ENCODE results near the gene RACGAP1. TPM values are rescaled to one million over a fixed set of nuclear protein-coding genes. Genes with fewer than 3 reads are reported as not detected.

Gene RACGAP1
- total RNA-seq (2022; extraction: Qiagen RNA extraction), result 73.6 to 87.2 TPM (median 78.7 TPM) in 5 replicates

GRCh38 chr12:50025187-50026059, at the start of gene RACGAP1:
Gene RACGAP1 (minus strand): TSS chr12:50025494. CDS start chr12:50016715, 8,779 bp downstream.

GRCh38 chr12:50057000-50057841, 31.9 kb upstream of the RACGAP1 start, which contains the start of gene ASIC1:
Gene ASIC1 (plus strand): TSS chr12:50057596. CDS start chr12:50058767, 1,171 bp downstream.

GRCh38 chr12:49972641-49973360, 52.5 kb downstream of the RACGAP1 start, which contains the start of gene AQP6:
Gene AQP6 (plus strand): TSS chr12:49972947. CDS start chr12:49973174, 227 bp downstream.

GRCh38 chr12:49961111-49961922, 64.0 kb downstream of the RACGAP1 start, which contains the start of gene AQP5:
Gene AQP5 (plus strand): TSS chr12:49961872. CDS start chr12:49962018, 146 bp downstream.

GRCh38 chr12:49950273-49951251, 74.7 kb downstream of the RACGAP1 start, which contains the start of gene AQP2:
Gene AQP2 (plus strand): TSS chr12:49950737. CDS start chr12:49950831, 94 bp downstream.

Other genes starting within 250 kb of the RACGAP1 start
- 6.8 to 10.4 TPM (median 9.8 TPM) in 5 replicates for gene NCKAP5L, start 197.1 kb downstream of the RACGAP1 start, total RNA-seq (2022; extraction: Qiagen RNA extraction)
- 3.9 to 4.4 TPM (median 4.2 TPM) in 5 replicates for gene BCDIN3D, start 182.4 kb downstream of the RACGAP1 start, total RNA-seq (2022; extraction: Qiagen RNA extraction)
- not detected in 5 replicates for gene FAIM2, start 121.6 kb downstream of the RACGAP1 start, total RNA-seq (2022; extraction: Qiagen RNA extraction)
- not detected in 5 replicates for gene AQP2, start 74.8 kb downstream of the RACGAP1 start, total RNA-seq (2022; extraction: Qiagen RNA extraction)
- not detected in 5 replicates for gene AQP5, start 63.6 kb downstream of the RACGAP1 start, total RNA-seq (2022; extraction: Qiagen RNA extraction)
- 0.02 to 0.07 TPM (median 0.04 TPM) in 3 of 5 replicates, not detected in the others for gene AQP6, start 52.5 kb downstream of the RACGAP1 start, total RNA-seq (2022; extraction: Qiagen RNA extraction)
- 4.2 to 6.0 TPM (median 5.9 TPM) in 5 replicates for gene ASIC1, start 32.1 kb upstream of the RACGAP1 start, total RNA-seq (2022; extraction: Qiagen RNA extraction)
- gene SMARCD1, start 59.8 kb upstream of the RACGAP1 start, total RNA-seq (2022; extraction: Qiagen RNA extraction), result 63.8 to 70.9 TPM (median 67.2 TPM) in 5 replicates
- gene GPD1, start 78.5 kb upstream of the RACGAP1 start, total RNA-seq (2022; extraction: Qiagen RNA extraction), result 0.14 to 0.30 TPM (median 0.22 TPM) in 5 replicates
- 52.5 to 71.1 TPM (median 55.5 TPM) in 5 replicates for gene COX14, start 86.7 kb upstream of the RACGAP1 start, total RNA-seq (2022; extraction: Qiagen RNA extraction)
- 26.4 to 27.8 TPM (median 27.3 TPM) in 5 replicates for gene CERS5, start 141.9 kb upstream of the RACGAP1 start, total RNA-seq (2022; extraction: Qiagen RNA extraction)